Loucy (cell line): ENCODE data around the gene SIAH3.

Experiments used
- H2AFZ ChIP-seq: fragments of 200-600 bp; sonication (generic); 2 replicates; pipeline ENCODE4 v1.6.0; 2016; ENCODE audit warnings: antibody characterized with exemption, mild to moderate bottlenecking, low read length, moderate library complexity
- H3F3A ChIP-seq: fragments of 200-600 bp; 2 replicates; pipeline ENCODE4 v1.6.0; 2016; ENCODE audit warnings: antibody characterized with exemption, low read depth, mild to moderate bottlenecking
- H3K27me3 ChIP-seq: fragments of 200-600 bp; sonication (generic); 2 replicates; pipeline ENCODE4 v1.6.1; 2014; ENCODE audit warnings: low read length, mild to moderate bottlenecking; ENCODE audit not compliant: insufficient read depth, poor library complexity, severe bottlenecking
- H3K36me3 ChIP-seq: fragments of 200-600 bp; sonication (generic); 2 replicates; pipeline ENCODE4 v1.6.1; 2016; ENCODE audit warnings: low read length; ENCODE audit not compliant: insufficient read depth
- H3K4me1 ChIP-seq: fragments of 200-600 bp; sonication (generic); 2 replicates; pipeline ENCODE4 v1.5.1; 2014; ENCODE audit warnings: low read length, mild to moderate bottlenecking; ENCODE audit not compliant: insufficient read depth, poor library complexity, severe bottlenecking
- H3K4me2 ChIP-seq: fragments of 200-600 bp; sonication (generic); 2 replicates; pipeline ENCODE4 v1.6.0; 2014; ENCODE audit warnings: antibody characterized with exemption, low read length, low read depth, mild to moderate bottlenecking; ENCODE audit not compliant: poor library complexity, severe bottlenecking
- H3K4me3 ChIP-seq: fragments of 200-600 bp; sonication (generic); 2 replicates; pipeline ENCODE4 v1.5.1; 2014; ENCODE audit warnings: low read length, mild to moderate bottlenecking, mixed read lengths; ENCODE audit not compliant: poor library complexity, severe bottlenecking
- H3K79me2 ChIP-seq: fragments of 200-600 bp; sonication (generic); 2 replicates; pipeline ENCODE4 v1.6.1; 2014; ENCODE audit warnings: low read length; ENCODE audit not compliant: insufficient read depth
- H3K9ac ChIP-seq: fragments of 200-600 bp; sonication (generic); 2 replicates; pipeline ENCODE4 v1.6.0; 2014; ENCODE audit warnings: mild to moderate bottlenecking, low read depth, low read length, moderate library complexity; ENCODE audit not compliant: poor library complexity, severe bottlenecking
- H3K9me2 ChIP-seq: fragments of 200-600 bp; sonication (generic); replicated peaks from 2 replicates; pipeline ENCODE4 v1.6.1; 2016; ENCODE audit warnings: low read depth, low read length, mixed read lengths
- H3K9me3 ChIP-seq: fragments of 200-600 bp; sonication (generic); 2 replicates; pipeline ENCODE4 v1.6.1; 2014; ENCODE audit warnings: mild to moderate bottlenecking, antibody characterized with exemption, low read length, low read depth; ENCODE audit not compliant: insufficient read depth
- H4K20me1 ChIP-seq: fragments of 200-600 bp; sonication (generic); 2 replicates; pipeline ENCODE4 v1.6.0; 2014; ENCODE audit warnings: antibody characterized with exemption, low read length, mild to moderate bottlenecking; ENCODE audit not compliant: insufficient read depth, poor library complexity, severe bottlenecking
- CTCF ChIP-seq: fragments of 200-600 bp; sonication (generic); conservative IDR thresholded peaks from 2 replicates; pipeline ENCODE4 v1.5.1; 2014; ENCODE audit warnings: mild to moderate bottlenecking, antibody characterized with exemption, low read length
- EZH2phosphoT487 ChIP-seq: fragments of 200-600 bp; IDR thresholded peaks from 2 replicates; pipeline ENCODE4 v1.6.1; 2018; ENCODE audit warnings: antibody characterized with exemption, mild to moderate bottlenecking, moderate library complexity, borderline replicate concordance

SIAH3 gene

GRCh38 chr13:45792827-45793303, 58.7 kb downstream of the SIAH3 start:
- H3K9ac ChIP-seq: no peak overlapping the region
- no peak for TF ChIP-seq EZH2phosphoT487

GRCh38 chr13:45788011-45788410, 63.5 kb downstream of the SIAH3 start:
- H3K36me3 ChIP-seq: no peaks in the 10 kb centered on the region
- no peak for TF ChIP-seq EZH2phosphoT487
- TF ChIP-seq CTCF: no peak
- no peak overlapping the region for H3K4me2 ChIP-seq
- no peaks in the 10 kb centered on the region for H3K9me2 ChIP-seq
- no peaks in the 10 kb centered on the region for H3F3A ChIP-seq
- H4K20me1 ChIP-seq: no peaks in the 10 kb centered on the region
- peaks cover 38% of the 10 kb centered on the region for H3K4me1 ChIP-seq
- H3K9me3 ChIP-seq: no peaks in the 10 kb centered on the region
- no peak overlapping the region for H2AFZ ChIP-seq
- H3K9ac ChIP-seq: no peak overlapping the region
- no peak overlapping the region for H3K4me3 ChIP-seq
- no peaks in the 10 kb centered on the region for H3K79me2 ChIP-seq
- H3K27me3 ChIP-seq: no peaks in the 10 kb centered on the region

More at GRCh38 chr13:45792827-45793303, 58.7 kb downstream of the SIAH3 start:
- no peak overlapping the region for H3K4me2 ChIP-seq
- no peaks in the 10 kb centered on the region for H3K79me2 ChIP-seq
- H2AFZ ChIP-seq: no peak overlapping the region
- no peaks in the 10 kb centered on the region for H3K9me3 ChIP-seq
- no peaks in the 10 kb centered on the region for H4K20me1 ChIP-seq
- H3K4me3 ChIP-seq: no peak overlapping the region
- H3K36me3 ChIP-seq: no peaks in the 10 kb centered on the region
- H3K27me3 ChIP-seq: no peaks in the 10 kb centered on the region
- H3K4me1 ChIP-seq: peaks cover 10% of the 10 kb centered on the region
- H3K9me2 ChIP-seq: no peaks in the 10 kb centered on the region
- no peaks in the 10 kb centered on the region for H3F3A ChIP-seq

GRCh38 chr13:45787346-45787745, 64.2 kb downstream of the SIAH3 start:
- no peaks in the 10 kb centered on the region for H4K20me1 ChIP-seq
- no peaks in the 10 kb centered on the region for H3K36me3 ChIP-seq
- peaks cover 45% of the 10 kb centered on the region for H3K4me1 ChIP-seq
- H3K79me2 ChIP-seq: no peaks in the 10 kb centered on the region
- no peak overlapping the region for H3K4me2 ChIP-seq
- H3K4me3 ChIP-seq: no peak overlapping the region
- H3F3A ChIP-seq: no peaks in the 10 kb centered on the region
- H3K9me3 ChIP-seq: no peaks in the 10 kb centered on the region
- no peaks in the 10 kb centered on the region for H3K9me2 ChIP-seq
- no peaks in the 10 kb centered on the region for H3K27me3 ChIP-seq
- TF ChIP-seq CTCF: no peak
- no peak overlapping the region for H3K9ac ChIP-seq
- H2AFZ ChIP-seq: no peak overlapping the region

DNA sequence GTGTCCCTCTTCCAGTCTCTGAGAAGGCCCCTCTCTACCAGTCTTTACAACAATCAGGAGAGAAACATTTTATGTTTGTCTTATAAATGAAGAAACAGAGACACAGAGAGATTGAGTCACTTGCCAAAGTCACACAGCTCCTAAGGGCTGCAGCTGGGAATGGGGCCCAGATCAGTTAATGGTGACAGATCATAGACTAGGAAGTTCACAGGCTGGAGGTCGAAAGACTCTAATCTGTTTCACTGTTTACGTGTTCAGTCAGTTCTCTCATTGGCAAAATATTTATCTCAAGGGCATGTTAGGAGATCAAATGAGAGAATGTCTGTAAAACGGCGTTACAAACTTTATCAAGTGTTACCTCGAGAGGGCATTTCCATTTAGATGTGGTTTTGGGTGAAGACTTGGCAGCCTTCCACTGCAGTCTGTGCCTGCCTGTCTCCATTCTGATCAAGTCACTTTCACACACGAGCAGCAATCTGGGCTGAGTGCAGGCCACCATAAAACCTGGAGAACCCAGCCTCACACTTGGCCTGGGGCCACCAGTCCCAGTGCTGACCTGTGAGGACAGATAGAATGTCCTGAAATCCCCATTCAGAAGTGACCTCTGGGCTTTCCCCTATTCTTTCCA, 65.1 kb downstream of the SIAH3 start:
- peak overlapping the region; percentile 18 for H3K4me3 ChIP-seq
- H2AFZ ChIP-seq: no peak overlapping the region
- no peaks in the 10 kb centered on the region for H3K36me3 ChIP-seq
- no peaks in the 10 kb centered on the region for H3K9me2 ChIP-seq
- no peaks in the 10 kb centered on the region for H3K27me3 ChIP-seq
- H3K9me3 ChIP-seq: no peaks in the 10 kb centered on the region
- H3K79me2 ChIP-seq: no peaks in the 10 kb centered on the region
- H3K4me1 ChIP-seq: peaks cover 48% of the 10 kb centered on the region
- peak overlapping the region; percentile 54 for H3K4me2 ChIP-seq
- no peaks in the 10 kb centered on the region for H4K20me1 ChIP-seq
- no peaks in the 10 kb centered on the region for H3F3A ChIP-seq
- TF ChIP-seq EZH2phosphoT487 (no peak), CTCF (no peak)
- H3K9ac ChIP-seq: no peak overlapping the region
